22Rv1 (cell line): ENCODE data around the gene KRT83.

Source experiments
- H3K27ac ChIP-seq: fragments of 450-650 bp; 2 replicates; pipeline ENCODE4 v1.5.1; 2017
- CTCF ChIP-seq: fragments of 450-650 bp; IDR thresholded peaks from 2 replicates; pipeline ENCODE4 v1.5.1; 2017; ENCODE audit warnings: mild to moderate bottlenecking
- ZFX ChIP-seq: fragments of 450-650 bp; IDR thresholded peaks from 2 replicates; pipeline ENCODE4 v1.6.1; 2017; ENCODE audit warnings: antibody characterized with exemption, borderline replicate concordance

The KRT83 gene

GRCh38 chr12:52322069-52322468 lies 871 bp upstream of the KRT83 start:
- TF ChIP-seq CTCF, result no peak
- no peak for TF ChIP-seq ZFX
- H3K27ac ChIP-seq, result no peak overlapping the region

GRCh38 chr12:52321418-52321817 lies 220 bp upstream of the KRT83 start:
- no peak overlapping the region for H3K27ac ChIP-seq
- TF ChIP-seq CTCF (no peak), ZFX (no peak)

GRCh38 chr12:52319097-52319496 lies 2.1 kb downstream of the KRT83 start:
- TF ChIP-seq CTCF (no peak), ZFX (no peak)
- H3K27ac ChIP-seq, result no peak overlapping the region

- TF ChIP-seq CTCF (no peak), ZFX (no peak)
- no peak overlapping the region for H3K27ac ChIP-seq
These were observed 2.8 kb downstream of the KRT83 start for GRCh38 chr12:52318241-52318990.

GRCh38 chr12:52317468-52318052 lies 3.6 kb downstream of the KRT83 start:
- TF ChIP-seq ZFX, result no peak
- TF ChIP-seq CTCF, result no peak
- H3K27ac ChIP-seq, result no peak overlapping the region

- no peak for TF ChIP-seq ZFX
- no peak for TF ChIP-seq CTCF
- H3K27ac ChIP-seq, result no peak overlapping the region
These were observed 4.5 kb downstream of the KRT83 start for GRCh38 chr12:52316701-52317100.

GRCh38 chr12:52316290-52316689 lies 4.9 kb downstream of the KRT83 start:
- H3K27ac ChIP-seq, result no peak overlapping the region
- no peak for TF ChIP-seq CTCF
